ENCODE results near the gene TNRC18.
"Not testable (repeated sequence)": the region's sequence is repeated elsewhere in the genome, so short reads cannot be mapped to it uniquely, and the experiment has no call there.

TNRC18 gene

GRCh38 chr7:5332579-5332978 lies 91.1 kb downstream of the TNRC18 start:
- Histone ChIP-seq H3K27me3 (ENCODE audit: insufficient read depth, low read depth) (no peaks in the 10 kb centered on the region), H3K79me2 (ENCODE audit: insufficient read depth, low read depth) (no peaks in the 10 kb centered on the region), H3K27ac (no peak overlapping the region), H3K36me3 (ENCODE audit: insufficient read depth) (peaks cover 4% of the 10 kb centered on the region; the same call in 1 of the 2 replicates), H3K4me2 (no peak overlapping the region), H3K9ac (no peak overlapping the region), H3K4me3 (IDR thresholded peaks at IDR 0.05; ENCODE audit: insufficient read depth, low read depth, low read length) (no peak overlapping the region), H3K4me1 (ENCODE audit: low read depth, poor library complexity, severe bottlenecking) (peaks cover 25% of the 10 kb centered on the region), H4K20me1 (ENCODE audit: insufficient read depth) (peaks cover 4% of the 10 kb centered on the region; the same call in 1 of the 2 replicates), H2AFZ (ENCODE audit: low read depth) (no peak overlapping the region)
- no peak for TF ChIP-seq CTCF (conservative IDR thresholded peaks at IDR 0.05; ENCODE audit: low read depth, low read length)

GRCh38 chr7:5330288-5330687 lies 93.3 kb downstream of the TNRC18 start:
- H3K79me2 ChIP-seq (ENCODE audit: insufficient read depth, low read depth): no peaks in the 10 kb centered on the region
- H3K36me3 ChIP-seq (ENCODE audit: insufficient read depth): no peaks in the 10 kb centered on the region
- H3K4me3 ChIP-seq (IDR thresholded peaks at IDR 0.05; ENCODE audit: insufficient read depth, low read depth, low read length): no peak overlapping the region
- H3K27ac ChIP-seq: no peak overlapping the region
- H2AFZ ChIP-seq (ENCODE audit: low read depth): no peak overlapping the region
- H3K9ac ChIP-seq: no peak overlapping the region
- no peak for TF ChIP-seq CTCF (conservative IDR thresholded peaks at IDR 0.05; ENCODE audit: low read depth, low read length)
- peaks cover 25% of the 10 kb centered on the region for H3K4me1 ChIP-seq (ENCODE audit: low read depth, poor library complexity, severe bottlenecking)
- no peak overlapping the region for H3K4me2 ChIP-seq
- H4K20me1 ChIP-seq (ENCODE audit: insufficient read depth): peaks cover 4% of the 10 kb centered on the region; the same call in 1 of the 2 replicates
- H3K27me3 ChIP-seq (ENCODE audit: insufficient read depth, low read depth): no peaks in the 10 kb centered on the region

GRCh38 chr7:5324961-5325360 lies 98.7 kb downstream of the TNRC18 start:
- Histone ChIP-seq H3K27ac (no peak overlapping the region), H3K36me3 (ENCODE audit: insufficient read depth) (no peaks in the 10 kb centered on the region)

GRCh38 chr7:5323800-5324781 lies 99.5 kb downstream of the TNRC18 start:
- not testable (repeated sequence) for H3K27me3 ChIP-seq (ENCODE audit: insufficient read depth, low read depth); H2AFZ ChIP-seq (ENCODE audit: low read depth); H3K27ac ChIP-seq; H3K4me3 ChIP-seq (IDR thresholded peaks at IDR 0.05; ENCODE audit: insufficient read depth, low read depth, low read length); H4K20me1 ChIP-seq (ENCODE audit: insufficient read depth); H3K4me2 ChIP-seq; H3K9ac ChIP-seq; H3K36me3 ChIP-seq (ENCODE audit: insufficient read depth); H3K79me2 ChIP-seq (ENCODE audit: insufficient read depth, low read depth); H3K4me1 ChIP-seq (ENCODE audit: low read depth, poor library complexity, severe bottlenecking)

More at GRCh38 chr7:5324961-5325360, 98.7 kb downstream of the TNRC18 start:
- H3K4me1 ChIP-seq (ENCODE audit: low read depth, poor library complexity, severe bottlenecking): no peaks in the 10 kb centered on the region
- no peak overlapping the region for H3K4me3 ChIP-seq (IDR thresholded peaks at IDR 0.05; ENCODE audit: insufficient read depth, low read depth, low read length)
- H3K9ac ChIP-seq: no peak overlapping the region
- H3K27me3 ChIP-seq (ENCODE audit: insufficient read depth, low read depth): no peaks in the 10 kb centered on the region
- no peak overlapping the region for H3K4me2 ChIP-seq
- no peaks in the 10 kb centered on the region for H4K20me1 ChIP-seq (ENCODE audit: insufficient read depth)
- no peak overlapping the region for H2AFZ ChIP-seq (ENCODE audit: low read depth)
- no peak for TF ChIP-seq CTCF (conservative IDR thresholded peaks at IDR 0.05; ENCODE audit: low read depth, low read length)
- no peaks in the 10 kb centered on the region for H3K79me2 ChIP-seq (ENCODE audit: insufficient read depth, low read depth)

Data from KMS-11 (cell line).